ENCODE data around the gene ADK.
A peak's percentile ranks its signal among the peaks of the same experiment; 100 is the strongest.

ADK gene

DNA sequence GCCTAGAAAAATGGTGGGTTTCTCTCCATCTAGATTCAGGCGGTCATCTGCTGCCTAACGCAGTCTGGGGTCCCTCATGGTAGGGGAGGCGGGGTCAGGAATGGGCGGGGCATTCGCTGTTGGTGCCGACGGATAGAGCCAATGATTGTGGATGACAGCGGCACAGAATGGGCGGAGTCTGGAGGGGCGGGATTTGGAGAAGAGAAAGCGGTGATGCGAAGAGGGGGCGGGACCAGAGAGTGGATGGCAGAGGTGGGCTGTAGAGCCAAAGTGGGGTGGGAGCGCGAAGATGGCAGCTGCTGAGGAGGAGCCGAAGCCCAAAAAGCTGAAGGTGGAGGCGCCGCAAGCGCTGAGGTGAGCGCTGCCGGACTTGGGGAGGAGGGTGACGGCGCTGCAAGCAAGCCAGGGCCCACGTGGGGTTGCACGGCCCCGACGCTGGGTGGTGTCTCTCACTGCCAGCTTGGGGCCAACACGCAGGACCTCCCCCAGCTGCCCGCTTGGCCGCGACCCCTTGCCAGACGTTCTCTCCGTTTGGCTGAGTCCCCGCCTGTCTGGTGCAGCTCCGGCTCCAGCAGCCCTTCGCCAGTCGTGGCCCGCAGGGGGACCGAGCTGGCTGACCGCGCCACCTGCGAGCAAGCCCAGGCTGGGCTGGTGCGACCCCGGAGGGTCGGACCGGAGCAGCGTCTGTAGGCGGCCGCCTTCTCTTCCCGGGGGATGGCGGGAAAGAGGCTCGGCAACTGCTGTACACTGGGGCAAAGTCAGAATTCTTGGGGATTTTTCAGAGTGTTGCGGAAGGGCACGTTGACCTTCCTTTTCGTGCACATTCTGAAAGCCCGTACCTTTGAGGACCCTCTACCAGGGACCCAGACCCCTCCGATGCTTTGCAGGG lies at the start of gene ADK:
Gene ADK (plus strand): TSS at position 232 of the 889 bp plus-strand sequence. CDS start 58 bp downstream, at position 290.
- H3K36me3 ChIP-seq (replicated peaks; ENCODE audit: low read depth, low read length): no peaks in the 10 kb centered on the region
- H3K4me1 ChIP-seq (ENCODE audit: low read length): peaks cover 10% of the 10 kb centered on the region
- peak within 1 kb of the TSS; percentile 74 for H3K27ac ChIP-seq (ENCODE audit: low read length)
- no peaks in the 10 kb centered on the region for H3K27me3 ChIP-seq (ENCODE audit: low read depth, low read length)
- H3K4me2 ChIP-seq (ENCODE audit: low read length): peak within 1 kb of the TSS; percentile 83
- H3K4me3 ChIP-seq (ENCODE audit: low read length): peak within 1 kb of the TSS; percentile 97
- H3K9me3 ChIP-seq (ENCODE audit: insufficient read depth, low read length): no peaks in the 10 kb centered on the region
- TF ChIP-seq, protein P1, sequence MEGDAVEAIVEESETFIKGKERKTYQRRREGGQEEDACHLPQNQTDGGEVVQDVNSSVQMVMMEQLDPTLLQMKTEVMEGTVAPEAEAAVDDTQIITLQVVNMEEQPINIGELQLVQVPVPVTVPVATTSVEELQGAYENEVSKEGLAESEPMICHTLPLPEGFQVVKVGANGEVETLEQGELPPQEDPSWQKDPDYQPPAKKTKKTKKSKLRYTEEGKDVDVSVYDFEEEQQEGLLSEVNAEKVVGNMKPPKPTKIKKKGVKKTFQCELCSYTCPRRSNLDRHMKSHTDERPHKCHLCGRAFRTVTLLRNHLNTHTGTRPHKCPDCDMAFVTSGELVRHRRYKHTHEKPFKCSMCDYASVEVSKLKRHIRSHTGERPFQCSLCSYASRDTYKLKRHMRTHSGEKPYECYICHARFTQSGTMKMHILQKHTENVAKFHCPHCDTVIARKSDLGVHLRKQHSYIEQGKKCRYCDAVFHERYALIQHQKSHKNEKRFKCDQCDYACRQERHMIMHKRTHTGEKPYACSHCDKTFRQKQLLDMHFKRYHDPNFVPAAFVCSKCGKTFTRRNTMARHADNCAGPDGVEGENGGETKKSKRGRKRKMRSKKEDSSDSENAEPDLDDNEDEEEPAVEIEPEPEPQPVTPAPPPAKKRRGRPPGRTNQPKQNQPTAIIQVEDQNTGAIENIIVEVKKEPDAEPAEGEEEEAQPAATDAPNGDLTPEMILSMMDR (IDR thresholded peaks at IDR 0.05; ENCODE audit: low read depth, low read length): peak; percentile 17
- TF ChIP-seq EZH2phosphoT487 (IDR thresholded peaks at IDR 0.05; ENCODE audit: low read depth): no peak
- peaks cover 47% of the 10 kb centered on the region for H3K79me2 ChIP-seq (ENCODE audit: low read length)
- no peaks in the 10 kb centered on the region for H4K20me1 ChIP-seq (ENCODE audit: insufficient read depth, low read length)
- H3K9ac ChIP-seq (ENCODE audit: low read length): peak within 1 kb of the TSS; percentile 90
- peak within 1 kb of the TSS; percentile 77 for H2AFZ ChIP-seq (ENCODE audit: low read depth, low read length)

DNA sequence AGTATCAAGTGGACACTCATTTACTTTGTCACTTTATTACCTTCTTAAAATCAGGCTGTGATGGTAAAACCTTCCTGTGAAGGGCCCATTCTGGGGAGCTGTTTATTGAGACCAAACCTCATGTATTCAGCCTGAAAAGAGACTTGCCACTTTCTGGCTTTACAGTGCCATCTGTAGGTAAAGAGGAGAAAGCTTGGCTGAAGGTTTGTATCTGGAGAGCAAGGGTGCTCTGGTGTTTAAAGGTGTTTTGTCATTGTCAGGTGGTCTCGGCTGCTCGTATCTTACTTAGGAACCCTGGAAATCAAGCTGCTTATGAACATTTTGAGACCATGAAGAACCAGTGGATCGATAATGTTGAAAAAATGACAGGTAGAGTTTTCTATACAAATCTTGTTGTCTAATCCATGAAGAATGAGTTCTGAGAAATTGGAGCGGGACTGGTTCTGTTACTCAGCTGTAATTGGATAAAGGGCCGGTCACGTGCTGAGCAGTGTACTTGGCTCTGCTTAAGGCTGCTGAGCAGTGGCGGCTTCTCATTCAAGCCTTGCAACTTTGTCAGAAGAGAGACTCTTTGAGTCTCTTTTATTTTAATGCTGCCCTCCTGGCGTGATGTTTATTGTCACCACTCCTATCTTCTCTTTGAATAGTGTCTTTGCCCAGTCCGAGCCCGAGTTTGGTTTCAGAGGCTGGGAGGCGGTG lies 47.3 kb upstream of the ADK start:
- H3K36me3 ChIP-seq (replicated peaks; ENCODE audit: low read depth, low read length): peaks cover 3% of the 10 kb centered on the region

GRCh38 chr10:74104480-74104879 lies 46.5 kb upstream of the ADK start:
- no peaks in the 10 kb centered on the region for H3K4me1 ChIP-seq (ENCODE audit: low read length)
- H2AFZ ChIP-seq (ENCODE audit: low read depth, low read length): no peak overlapping the region
- no peaks in the 10 kb centered on the region for H3K9me3 ChIP-seq (ENCODE audit: insufficient read depth, low read length)
- H4K20me1 ChIP-seq (ENCODE audit: insufficient read depth, low read length): no peaks in the 10 kb centered on the region
- H3K4me3 ChIP-seq (ENCODE audit: low read length): no peak overlapping the region
- no peak overlapping the region for H3K9ac ChIP-seq (ENCODE audit: low read length)
- H3K27me3 ChIP-seq (ENCODE audit: low read depth, low read length): no peaks in the 10 kb centered on the region
- peaks cover 4% of the 10 kb centered on the region for H3K36me3 ChIP-seq (replicated peaks; ENCODE audit: low read depth, low read length)
- H3K79me2 ChIP-seq (ENCODE audit: low read length): no peaks in the 10 kb centered on the region
- no peak for TF ChIP-seq EZH2phosphoT487 (IDR thresholded peaks at IDR 0.05; ENCODE audit: low read depth)
- TF ChIP-seq, protein P1 (IDR thresholded peaks at IDR 0.05; ENCODE audit: low read depth, low read length): no peak
- no peak overlapping the region for H3K4me2 ChIP-seq (ENCODE audit: low read length)
- no peak overlapping the region for H3K27ac ChIP-seq (ENCODE audit: low read length)

More for the DNA sequence above, 47.3 kb upstream of the ADK start:
- Histone ChIP-seq H3K9me3 (ENCODE audit: insufficient read depth, low read length) (no peaks in the 10 kb centered on the region), H3K9ac (ENCODE audit: low read length) (no peak overlapping the region), H3K4me3 (ENCODE audit: low read length) (no peak overlapping the region), H4K20me1 (ENCODE audit: insufficient read depth, low read length) (no peaks in the 10 kb centered on the region), H3K79me2 (ENCODE audit: low read length) (no peaks in the 10 kb centered on the region), H3K4me2 (ENCODE audit: low read length) (no peak overlapping the region), H2AFZ (ENCODE audit: low read depth, low read length) (no peak overlapping the region), H3K27ac (ENCODE audit: low read length) (no peak overlapping the region), H3K4me1 (ENCODE audit: low read length) (no peaks in the 10 kb centered on the region), H3K27me3 (ENCODE audit: low read depth, low read length) (peaks cover 6% of the 10 kb centered on the region; the same call in 1 of the 2 replicates)
- no peak for TF ChIP-seq EZH2phosphoT487 (IDR thresholded peaks at IDR 0.05; ENCODE audit: low read depth)
- TF ChIP-seq, protein P1 (IDR thresholded peaks at IDR 0.05; ENCODE audit: low read depth, low read length): peak; percentile 63

DNA sequence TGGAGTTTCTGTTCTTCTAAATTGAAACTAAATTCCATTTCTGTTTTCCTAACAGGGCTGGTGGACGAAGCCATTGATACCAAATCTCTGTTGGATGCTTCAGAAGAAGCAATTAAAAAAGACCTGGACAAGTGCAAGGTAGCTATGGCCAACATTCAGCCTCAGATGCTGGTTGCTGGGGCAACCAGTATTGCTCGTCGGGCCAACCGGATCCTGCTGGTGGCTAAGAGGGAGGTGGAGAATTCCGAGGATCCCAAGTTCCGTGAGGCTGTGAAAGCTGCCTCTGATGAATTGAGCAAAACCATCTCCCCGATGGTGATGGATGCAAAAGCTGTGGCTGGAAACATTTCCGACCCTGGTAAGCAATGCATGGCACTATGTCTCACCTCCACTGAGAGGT lies 46.0 kb upstream of the ADK start:
- TF ChIP-seq, protein P1 (IDR thresholded peaks at IDR 0.05; ENCODE audit: low read depth, low read length): no peak
- no peak for TF ChIP-seq EZH2phosphoT487 (IDR thresholded peaks at IDR 0.05; ENCODE audit: low read depth)
- Histone ChIP-seq H3K27ac (ENCODE audit: low read length) (no peak overlapping the region), H3K4me3 (ENCODE audit: low read length) (no peak overlapping the region), H3K9me3 (ENCODE audit: insufficient read depth, low read length) (no peaks in the 10 kb centered on the region), H3K27me3 (ENCODE audit: low read depth, low read length) (no peaks in the 10 kb centered on the region), H3K36me3 (replicated peaks; ENCODE audit: low read depth, low read length) (peaks cover 4% of the 10 kb centered on the region), H3K4me2 (ENCODE audit: low read length) (no peak overlapping the region), H3K4me1 (ENCODE audit: low read length) (no peaks in the 10 kb centered on the region), H2AFZ (ENCODE audit: low read depth, low read length) (no peak overlapping the region), H3K9ac (ENCODE audit: low read length) (no peak overlapping the region), H4K20me1 (ENCODE audit: insufficient read depth, low read length) (no peaks in the 10 kb centered on the region), H3K79me2 (ENCODE audit: low read length) (no peaks in the 10 kb centered on the region)

Measured in OCI-LY3 (cell line).